GM19438 (cell line): ENCODE results near the gene LPIN1.

Source experiments
- ATAC-seq: cut with Tn5 transposase; IDR thresholded peaks from one replicate; pipeline ENCODE4 v1.9.1; 2021; ENCODE audit warnings: low read depth; ENCODE audit not compliant: unreplicated experiment

Gene LPIN1, protein sequence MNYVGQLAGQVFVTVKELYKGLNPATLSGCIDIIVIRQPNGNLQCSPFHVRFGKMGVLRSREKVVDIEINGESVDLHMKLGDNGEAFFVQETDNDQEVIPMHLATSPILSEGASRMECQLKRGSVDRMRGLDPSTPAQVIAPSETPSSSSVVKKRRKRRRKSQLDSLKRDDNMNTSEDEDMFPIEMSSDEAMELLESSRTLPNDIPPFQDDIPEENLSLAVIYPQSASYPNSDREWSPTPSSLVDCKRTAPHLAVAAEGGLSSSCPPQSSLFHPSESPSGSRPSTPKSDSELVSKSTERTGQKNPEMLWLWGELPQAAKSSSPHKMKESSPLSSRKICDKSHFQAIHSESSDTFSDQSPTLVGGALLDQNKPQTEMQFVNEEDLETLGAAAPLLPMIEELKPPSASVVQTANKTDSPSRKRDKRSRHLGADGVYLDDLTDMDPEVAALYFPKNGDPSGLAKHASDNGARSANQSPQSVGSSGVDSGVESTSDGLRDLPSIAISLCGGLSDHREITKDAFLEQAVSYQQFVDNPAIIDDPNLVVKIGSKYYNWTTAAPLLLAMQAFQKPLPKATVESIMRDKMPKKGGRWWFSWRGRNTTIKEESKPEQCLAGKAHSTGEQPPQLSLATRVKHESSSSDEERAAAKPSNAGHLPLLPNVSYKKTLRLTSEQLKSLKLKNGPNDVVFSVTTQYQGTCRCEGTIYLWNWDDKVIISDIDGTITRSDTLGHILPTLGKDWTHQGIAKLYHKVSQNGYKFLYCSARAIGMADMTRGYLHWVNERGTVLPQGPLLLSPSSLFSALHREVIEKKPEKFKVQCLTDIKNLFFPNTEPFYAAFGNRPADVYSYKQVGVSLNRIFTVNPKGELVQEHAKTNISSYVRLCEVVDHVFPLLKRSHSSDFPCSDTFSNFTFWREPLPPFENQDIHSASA

GRCh38 chr2:11746376-11746806 is at the start of gene LPIN1:
LPIN1 (plus strand) TSS chr2:11746632; CDS start chr2:11765542, 18,910 bp downstream.
- ATAC-seq, result peak; percentile 37

DNA sequence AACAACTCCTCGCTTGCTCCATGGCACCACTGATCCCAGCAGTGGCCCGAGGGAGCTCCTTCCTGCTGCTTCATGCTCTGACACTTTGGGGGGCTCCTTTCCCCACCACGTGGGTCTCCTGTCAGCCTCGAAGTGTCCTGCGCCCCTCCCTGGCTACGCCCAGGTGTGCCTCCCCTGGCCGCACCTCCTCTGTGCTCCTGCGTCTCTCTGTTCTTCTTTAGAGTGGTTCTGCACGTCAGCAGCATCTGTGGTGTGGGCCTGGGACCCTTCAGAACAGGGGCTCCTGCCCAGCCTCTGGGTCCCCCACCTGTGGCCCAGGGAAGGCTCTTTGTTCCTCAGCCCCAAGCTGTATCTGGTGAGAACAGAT is 49.7 kb upstream of the LPIN1 start:
- no peak for ATAC-seq

GRCh38 chr2:11697103-11697871 is 49.1 kb upstream of the LPIN1 start:
- ATAC-seq, result no peak

- ATAC-seq, result no peak
These were observed 48.2 kb upstream of the LPIN1 start for GRCh38 chr2:11698009-11698922.

GRCh38 chr2:11699686-11700670 is 46.5 kb upstream of the LPIN1 start:
- ATAC-seq, result no peak

- no peak for ATAC-seq
These were observed 45.2 kb upstream of the LPIN1 start for GRCh38 chr2:11701206-11701605.

DNA sequence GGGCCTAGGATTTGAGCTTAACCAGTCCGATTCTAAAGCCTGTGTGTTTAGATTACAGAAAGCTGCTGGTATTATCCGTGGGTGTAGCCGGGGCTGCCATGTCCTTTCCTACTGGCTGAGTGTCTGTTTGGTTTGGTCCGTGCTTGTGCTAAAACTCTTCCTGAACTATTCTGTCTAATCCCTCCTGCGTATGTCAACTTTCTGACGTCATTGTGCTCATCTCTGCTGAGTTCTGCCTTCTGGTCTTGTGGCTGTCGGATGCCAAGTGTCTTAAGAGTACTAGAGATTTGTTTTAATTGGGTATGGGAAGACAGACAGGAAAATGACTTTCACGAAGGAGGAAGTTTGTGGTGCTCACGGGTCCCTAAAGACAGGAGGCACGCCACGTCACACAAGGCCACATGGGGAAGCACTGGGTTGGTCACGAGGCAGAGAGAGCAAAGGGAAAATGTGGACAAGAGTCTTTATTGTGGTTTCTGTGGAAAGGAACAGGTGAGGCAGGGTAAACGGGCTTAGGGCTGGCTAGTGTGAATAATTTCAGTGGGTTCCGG is 44.6 kb upstream of the LPIN1 start:
- ATAC-seq, result no peak

DNA sequence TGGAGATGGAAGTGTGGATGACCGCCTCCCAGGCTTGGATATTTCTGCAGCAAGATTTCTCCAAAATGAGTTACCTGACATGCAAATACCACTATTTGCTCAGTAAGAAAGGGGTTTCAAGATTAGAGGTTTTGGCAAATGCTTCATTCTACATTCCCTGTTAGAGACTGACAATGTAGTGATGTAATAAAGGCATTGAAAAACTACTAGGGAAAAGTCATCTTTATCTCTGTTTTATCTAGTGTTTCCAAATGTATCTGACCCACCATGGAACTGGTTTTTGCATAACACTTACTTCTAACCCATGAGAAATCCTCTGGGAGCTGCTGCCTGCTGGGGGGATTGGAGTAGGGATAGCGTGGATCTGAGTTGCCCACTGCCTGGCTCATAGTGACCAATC is 43.5 kb upstream of the LPIN1 start:
- ATAC-seq, result no peak

DNA sequence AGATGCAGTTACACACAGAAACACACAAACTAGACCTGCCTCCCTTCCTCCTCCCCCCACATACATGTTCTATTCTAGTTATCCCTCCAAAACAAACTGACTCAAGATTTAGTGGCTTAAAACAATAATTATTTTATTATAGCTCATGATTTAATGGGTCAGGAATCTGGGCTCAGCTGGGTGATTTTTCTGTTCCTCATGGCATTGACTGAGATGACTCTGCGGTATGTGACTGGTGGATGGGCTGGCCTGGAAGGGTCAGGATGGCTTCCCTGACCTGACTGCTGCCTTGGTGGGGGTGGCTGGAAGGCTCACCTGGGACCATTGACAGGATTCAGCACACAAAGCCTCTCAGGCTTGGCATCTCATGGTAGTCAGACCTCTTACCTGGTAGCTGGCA is 42.7 kb upstream of the LPIN1 start:
- no peak for ATAC-seq

DNA sequence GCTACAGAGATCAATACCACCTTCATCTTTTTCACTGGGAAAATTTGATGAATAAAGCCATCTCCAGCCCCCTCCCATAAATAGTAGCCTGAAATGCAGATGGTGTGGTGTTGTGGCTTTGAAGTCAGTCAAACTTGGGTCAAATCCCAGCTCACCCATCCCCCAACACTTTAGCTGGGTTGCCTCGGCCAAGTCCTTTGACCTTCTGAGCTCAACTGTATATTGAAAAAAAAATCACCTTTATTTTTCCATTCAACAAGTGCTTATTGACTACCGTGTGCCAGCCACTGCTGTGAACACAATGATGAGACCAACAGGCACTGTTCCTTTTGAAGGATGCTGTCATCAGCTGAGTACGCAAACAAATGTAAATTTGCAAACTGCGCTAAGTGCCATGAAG is 41.4 kb upstream of the LPIN1 start:
- no peak for ATAC-seq

DNA sequence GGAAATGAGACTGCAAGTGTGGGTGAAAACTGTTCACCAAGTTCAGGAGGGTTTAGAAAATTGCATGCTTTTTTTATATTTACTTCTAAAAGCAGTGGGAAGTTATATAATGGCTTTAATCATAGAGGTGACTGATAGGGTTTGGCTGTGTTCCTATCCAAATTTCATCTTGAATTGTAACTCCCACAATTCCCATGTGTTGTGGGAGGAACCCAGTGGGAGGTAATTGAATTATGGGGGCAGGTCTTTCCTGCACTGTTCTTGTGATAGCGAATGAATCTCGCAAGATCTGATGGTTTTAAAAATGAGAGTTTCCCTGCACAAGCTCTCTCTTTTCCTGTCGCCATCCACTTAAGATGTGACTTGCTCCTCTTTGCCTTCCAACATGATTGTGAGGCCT is 40.7 kb upstream of the LPIN1 start:
- ATAC-seq, result no peak

- no peak for ATAC-seq
These were observed 38.3 kb upstream of the LPIN1 start for GRCh38 chr2:11708106-11708505.

- ATAC-seq, result no peak
These were observed 37.1 kb upstream of the LPIN1 start for GRCh38 chr2:11709293-11709692.

DNA sequence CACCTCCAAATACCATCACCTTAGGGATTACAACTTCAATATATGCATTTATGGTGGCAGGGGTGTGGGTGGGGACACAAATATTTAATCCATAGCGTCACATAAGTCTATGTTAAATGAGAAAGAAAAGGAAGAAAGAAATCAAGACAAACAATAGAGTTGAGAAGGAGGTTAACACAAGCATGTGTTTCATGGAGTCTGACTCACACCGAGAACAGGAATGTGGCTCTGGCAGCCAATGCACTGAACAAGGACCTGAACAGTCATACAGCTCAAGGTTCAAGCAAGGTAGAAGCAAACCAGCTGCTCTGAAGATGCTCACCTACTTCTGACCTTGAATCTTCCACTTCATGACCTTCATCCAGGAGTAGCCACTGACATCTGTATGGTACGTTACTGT is 36.2 kb upstream of the LPIN1 start:
- ATAC-seq, result no peak

DNA sequence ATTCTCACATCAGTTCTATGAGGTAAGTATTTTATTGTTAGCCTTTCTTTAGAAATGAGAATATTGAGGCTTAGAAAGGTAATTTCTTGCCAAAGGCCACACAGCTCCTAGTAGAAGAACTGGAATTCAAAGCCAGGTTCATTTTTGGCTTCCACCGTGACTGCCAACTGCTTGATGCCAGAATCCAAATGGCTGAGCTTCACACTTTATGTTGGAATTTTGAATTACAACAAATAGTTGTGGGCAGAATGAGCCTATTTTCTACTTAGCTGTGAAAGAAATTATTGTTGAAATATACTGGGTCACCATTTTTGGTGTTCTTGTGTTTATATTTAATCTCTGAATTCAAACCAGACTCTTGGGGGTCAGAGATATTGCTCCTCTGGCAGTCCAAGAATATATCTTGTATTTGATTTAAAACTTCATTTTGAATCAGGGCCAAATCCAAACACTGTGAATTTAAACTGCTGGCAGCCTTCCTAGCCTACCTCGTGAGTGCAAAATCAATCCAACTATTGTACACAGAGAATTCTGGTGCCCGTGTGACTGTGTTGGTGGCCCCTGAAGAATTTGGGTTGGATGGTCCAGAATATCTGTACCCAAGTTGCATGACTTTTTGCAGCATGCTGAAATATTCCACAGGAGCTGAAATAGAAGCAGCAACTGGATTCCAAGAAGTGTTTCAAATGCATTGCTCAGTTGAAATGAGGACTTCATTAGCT is 35.6 kb upstream of the LPIN1 start:
- ATAC-seq, result no peak

DNA sequence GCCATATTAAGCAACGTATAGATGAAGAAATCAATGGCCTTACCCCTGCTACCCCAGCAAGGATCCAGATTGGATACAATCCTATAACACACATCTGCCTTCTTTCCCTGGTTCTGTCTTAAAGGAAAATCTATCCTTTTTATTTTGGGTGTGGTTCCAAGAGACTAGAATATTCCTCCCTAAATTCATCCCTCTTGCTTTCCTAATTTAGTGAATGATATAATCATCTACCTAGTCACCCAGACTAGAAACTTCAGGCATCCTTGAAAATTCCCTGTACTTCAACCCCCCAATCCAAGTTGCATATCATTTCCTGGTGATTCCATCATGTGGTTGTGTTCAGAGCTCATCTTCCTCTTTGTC is 35.1 kb upstream of the LPIN1 start:
- no peak for ATAC-seq

DNA sequence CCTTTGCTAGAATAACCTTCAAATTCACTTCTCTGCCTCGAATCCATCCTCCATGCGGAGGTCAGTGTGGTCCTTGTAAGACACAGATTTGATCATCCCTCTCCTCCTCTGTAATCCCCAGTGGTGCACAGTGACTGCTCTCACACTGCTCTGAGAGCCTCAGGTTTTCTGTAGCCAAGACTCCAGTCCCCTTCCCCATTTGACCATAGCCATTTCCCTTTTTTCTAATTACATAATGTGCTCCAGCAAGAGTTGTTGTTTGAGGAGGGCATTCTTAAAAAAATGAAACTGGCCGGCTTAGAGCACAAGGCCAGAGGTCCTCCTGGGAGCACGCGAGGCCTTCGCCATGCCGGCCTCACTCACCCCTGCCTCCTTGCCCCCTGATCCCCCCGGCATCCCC is 34.7 kb upstream of the LPIN1 start:
- no peak for ATAC-seq

DNA sequence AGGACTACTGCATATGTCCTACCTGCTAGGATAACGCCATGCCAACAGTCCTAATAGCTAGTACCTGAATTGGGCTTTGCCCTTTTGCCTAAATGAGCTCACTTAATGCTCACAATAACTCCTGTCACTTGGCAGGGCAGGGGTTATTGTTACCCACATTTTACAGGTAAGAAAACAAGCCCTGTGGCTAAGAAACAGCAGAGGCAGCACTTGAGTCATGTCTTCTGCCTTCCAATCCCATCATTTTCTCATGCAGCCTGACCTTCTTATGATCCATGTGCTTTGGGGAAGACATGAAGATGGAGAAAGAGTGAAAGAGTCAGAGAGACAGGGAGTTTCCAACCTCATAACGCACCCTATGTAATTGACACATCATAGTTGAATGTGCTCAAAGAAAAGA is 33.6 kb upstream of the LPIN1 start:
- ATAC-seq, result no peak
